NCI-H226 (cell line): ENCODE results near the gene SPRY1.
A peak's percentile ranks its signal among the peaks of the same experiment; 100 is the strongest.

ENCODE experiments used
- DNase-seq: peaks from one replicate; pipeline ENCODE4 v3.0.0-alpha.2; 2015

The SPRY1 gene, protein sequence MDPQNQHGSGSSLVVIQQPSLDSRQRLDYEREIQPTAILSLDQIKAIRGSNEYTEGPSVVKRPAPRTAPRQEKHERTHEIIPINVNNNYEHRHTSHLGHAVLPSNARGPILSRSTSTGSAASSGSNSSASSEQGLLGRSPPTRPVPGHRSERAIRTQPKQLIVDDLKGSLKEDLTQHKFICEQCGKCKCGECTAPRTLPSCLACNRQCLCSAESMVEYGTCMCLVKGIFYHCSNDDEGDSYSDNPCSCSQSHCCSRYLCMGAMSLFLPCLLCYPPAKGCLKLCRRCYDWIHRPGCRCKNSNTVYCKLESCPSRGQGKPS

DNA sequence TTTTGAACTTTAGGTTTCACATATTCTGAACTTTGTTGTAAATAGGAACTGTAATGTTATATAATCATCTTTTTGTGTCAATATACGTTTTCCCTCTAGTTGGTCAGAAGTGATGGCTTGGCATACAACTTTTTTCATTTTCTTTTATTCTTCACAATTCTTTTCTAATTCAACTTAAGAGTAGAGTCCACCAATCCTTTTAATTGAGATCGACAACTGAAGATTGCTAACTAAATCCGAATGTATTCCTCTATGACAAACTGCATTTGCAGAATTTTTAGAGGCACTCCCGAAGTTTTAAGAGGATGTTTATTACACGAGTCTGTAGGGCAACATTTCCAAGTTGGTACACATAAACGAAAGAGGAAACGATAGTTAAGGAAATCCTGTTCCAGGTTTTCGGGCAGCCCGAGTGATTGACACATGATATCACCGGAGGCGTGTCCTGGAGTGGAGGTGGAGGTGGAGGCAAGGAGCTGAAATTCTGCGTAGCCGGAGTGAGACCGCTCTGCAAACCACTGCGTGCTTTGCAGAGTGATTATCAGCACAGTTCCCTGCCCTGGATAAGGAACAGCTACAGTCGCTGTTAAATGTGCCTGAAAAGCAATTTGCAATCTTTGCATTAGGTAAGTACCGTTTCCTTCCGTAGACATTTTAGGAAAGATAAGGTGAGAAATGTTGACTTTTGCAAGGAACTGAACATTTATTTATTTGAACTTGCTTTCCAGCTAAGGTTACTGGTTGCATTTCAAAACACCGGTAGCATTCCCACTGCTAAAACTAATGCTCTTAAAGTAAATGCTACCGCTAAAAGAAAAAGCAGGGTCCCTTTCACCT lies at the start of gene SPRY1:
TSS of gene SPRY1 (plus strand) at position 489 of the 837 bp plus-strand sequence. CDS start 4,797 bp downstream, outside the sequence.
- peak; percentile 88 for DNase-seq

DNA sequence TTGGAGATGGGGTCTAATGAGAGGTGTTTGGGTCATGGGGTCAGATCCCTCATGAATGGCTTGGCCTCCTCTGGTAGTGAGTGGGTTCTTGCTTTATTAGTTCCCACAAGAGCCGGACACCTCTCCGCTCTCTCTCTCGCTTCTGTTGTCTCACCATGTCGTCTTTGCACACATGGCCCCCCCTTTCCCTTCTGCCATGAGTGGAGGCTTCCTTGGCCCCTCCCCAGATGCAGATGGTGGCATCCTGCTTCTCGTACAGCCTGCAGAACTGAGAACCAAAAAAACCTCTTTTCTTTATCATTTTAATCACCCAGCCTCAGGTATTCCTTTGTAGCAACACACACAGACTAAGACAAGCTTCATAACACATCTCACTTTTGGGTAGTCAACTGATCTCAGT lies 49.6 kb upstream of the SPRY1 start:
- no peak for DNase-seq

DNA sequence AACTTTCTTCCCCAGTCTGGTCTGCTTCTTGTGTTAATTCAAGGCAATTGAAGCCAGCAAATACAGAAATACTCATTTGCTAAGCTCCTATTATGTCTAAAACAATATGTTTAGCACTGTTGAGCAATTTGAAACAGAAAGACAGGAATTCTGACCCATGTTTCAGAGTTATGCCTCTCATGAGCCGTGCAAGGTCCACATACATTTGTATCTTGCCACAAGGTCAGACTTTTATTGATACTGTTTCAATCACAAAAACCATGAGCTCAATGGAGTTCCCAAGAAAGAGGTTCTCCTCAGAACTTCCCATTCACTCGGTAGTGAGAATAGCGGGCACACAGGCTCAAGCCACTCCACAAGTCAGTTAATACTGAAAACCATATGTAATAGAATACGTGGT lies 47.6 kb upstream of the SPRY1 start:
- DNase-seq, result no peak

DNA sequence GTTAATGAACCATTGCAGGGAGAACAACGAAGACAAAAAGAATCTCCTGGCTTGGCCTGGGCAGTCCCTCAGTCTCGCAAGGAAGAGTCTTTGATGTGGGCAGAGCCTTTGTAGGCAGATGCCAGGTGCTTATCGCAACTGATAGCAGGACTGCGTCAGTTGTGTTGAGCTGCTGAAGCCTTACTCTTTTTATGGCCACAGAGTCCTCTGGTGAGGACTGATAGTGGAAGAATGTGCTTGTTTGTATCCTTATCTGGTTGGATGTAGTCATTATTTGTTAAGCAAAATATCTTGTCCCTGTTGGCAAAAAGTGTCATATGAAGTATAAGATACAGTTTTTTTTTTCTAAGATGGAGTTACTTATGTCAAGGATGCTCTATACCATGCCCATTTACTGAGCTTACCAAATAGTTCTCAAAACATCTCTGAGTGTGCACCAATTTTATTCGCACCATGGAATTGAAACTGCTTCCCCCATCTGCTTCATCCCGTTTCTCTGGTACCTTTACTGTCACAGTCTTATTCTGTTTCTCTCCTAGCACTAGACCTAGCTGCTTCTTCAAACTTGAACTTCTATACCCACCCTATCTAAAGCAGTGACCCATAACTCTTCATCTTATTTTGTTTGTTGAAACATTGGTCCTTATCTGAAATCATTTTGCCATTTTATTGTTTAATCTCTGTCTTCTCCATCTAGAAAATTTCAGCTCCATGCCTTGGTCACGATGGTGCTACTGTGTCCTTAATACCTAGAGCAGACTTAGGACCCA lies 47.0 kb upstream of the SPRY1 start:
- DNase-seq, result peak; percentile 85

DNA sequence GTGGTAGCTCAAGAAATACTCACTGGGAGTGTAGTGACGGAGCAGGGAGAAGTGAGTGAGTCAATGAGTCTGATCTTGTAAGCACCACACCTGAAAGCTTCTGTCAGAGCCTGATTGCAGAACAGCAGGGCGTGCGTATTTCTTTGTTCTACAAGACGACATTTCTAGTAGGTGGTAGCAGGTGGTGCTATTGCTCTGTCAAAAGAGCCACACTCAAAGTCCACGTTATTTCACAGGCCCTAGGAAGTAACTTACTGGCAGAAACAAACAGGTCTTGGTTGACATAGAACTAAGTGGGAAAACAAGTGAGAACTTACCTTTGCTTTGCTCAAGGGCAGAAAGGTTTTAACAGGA lies 46.4 kb upstream of the SPRY1 start:
- no peak for DNase-seq

DNA sequence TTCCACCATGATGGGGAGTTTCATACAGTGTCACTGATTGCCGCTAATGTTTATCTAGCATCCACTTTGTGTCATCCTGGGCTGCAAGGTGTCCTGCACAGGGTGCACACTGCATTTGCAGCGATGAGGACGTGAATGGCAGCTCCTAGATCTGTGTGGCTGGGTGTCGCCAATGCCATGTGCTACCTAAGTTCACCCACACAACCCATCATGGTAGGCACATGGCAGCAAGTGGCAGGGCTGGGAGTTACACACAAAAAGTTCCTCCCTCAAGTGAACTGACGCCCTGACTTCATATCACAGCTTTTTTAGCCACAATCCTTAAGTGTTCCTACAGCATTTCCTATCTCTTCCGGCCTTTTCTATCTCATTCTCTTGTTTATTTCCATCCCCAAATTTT lies 45.9 kb upstream of the SPRY1 start:
- DNase-seq, result no peak

DNA sequence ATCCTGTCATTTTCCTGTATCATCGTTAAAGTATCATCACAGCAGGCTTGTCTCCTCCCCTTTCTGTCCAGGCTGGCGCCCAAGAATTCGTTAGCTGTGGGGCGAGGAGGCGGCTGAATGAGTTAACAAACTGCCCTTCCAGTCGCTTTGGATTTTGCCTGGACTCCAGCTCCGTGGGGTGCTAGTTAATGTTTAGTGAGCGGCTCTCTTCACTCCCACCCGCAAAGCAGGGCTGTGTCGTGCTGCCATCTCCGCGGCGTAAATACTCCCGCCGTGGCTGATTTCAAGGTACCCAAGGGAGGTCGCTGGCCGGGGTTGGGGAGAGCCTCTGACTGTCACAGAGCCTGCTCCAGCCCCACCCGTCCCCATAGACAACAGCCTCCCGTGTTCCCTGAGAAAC lies 44.9 kb upstream of the SPRY1 start:
- DNase-seq, result no peak

DNA sequence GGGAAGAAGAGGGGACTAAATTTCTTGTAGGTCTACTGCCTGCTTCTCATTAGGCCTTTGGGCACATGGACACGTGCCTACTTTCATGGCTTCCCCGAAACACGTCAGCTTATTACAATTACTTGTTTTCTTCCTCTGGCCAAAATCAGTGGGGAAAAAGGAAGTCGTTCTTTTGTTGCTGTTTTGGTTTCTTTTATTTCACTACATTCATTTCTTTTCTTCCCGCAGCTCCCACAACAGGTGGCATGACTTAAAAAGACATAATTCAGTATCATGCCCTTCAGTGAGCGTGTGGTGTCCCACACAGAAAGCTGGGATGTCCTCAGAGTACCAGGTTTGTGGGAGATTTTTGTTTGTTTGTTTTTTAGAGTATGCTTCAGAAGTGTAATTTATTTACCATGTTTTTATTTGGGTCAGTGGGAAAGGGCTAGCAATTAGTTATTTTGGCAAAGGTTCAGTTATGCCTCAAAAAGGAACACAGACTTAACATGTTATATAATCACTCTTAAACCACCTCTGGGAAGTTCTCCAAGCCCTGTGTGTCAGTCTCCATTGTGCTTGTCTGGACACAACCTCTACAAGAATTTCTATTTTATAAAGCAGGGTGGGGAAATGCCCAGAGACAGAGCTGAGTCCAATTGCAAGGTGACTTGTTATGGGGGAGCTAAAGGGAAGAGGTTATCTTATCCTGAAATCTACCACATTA lies 44.2 kb upstream of the SPRY1 start:
- peak; percentile 37 for DNase-seq

DNA sequence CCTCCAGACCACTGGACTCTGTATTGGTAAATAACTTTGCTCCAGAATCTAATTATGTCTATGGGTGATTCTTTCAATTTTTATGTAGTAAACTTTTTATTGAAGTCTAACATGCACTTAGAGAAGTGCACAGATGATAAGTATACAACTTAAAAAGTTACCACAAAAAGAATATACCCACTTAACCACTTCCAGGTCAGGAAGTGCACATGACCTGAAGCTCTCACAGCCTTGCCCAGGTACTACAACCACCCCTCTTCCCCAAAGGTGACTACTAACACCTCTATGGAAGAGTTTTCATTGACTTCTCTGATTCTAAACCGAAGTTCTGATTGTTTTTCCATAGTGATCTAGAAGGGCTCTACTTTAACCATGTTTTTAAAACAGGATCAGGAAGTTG lies 43.6 kb upstream of the SPRY1 start:
- DNase-seq, result no peak

DNA sequence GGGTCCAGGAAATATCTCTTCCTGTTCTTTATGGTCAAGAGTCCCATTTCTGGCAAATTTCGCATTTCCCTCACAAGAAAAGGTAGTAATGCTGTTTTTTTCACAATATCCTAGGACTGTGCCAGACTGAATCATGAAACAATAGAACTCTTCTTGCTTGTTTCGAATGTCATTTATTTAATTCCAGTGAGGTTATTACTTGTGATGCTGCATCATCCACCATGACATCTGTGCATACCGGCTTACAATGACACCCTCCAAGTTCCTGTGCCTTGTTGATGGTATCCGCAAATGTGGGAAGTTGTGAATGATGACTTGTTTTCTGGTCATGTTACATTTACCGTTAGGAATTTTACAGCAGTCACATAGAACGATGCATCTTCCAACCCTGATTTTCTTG lies 42.9 kb upstream of the SPRY1 start:
- DNase-seq, result no peak

DNA sequence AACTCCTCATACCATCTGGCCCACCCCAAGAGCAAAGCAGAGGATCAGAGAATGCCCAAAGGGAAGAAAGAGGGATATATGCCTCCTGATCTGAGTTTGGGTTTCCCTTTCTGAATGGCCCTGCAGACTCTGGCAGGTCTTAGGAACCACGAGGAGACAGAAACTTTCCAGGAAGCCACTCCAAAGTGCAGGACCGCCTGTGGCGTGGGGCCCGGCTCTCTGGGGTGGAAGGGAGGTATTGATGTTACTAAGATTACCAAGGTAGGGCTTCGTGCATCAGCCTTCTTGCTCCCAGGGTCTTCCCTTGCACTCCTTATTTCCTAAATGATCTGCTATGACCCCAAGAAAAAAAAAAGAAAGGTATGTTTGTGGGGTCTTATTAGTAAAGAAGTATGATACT lies 41.9 kb upstream of the SPRY1 start:
- DNase-seq, result no peak

DNA sequence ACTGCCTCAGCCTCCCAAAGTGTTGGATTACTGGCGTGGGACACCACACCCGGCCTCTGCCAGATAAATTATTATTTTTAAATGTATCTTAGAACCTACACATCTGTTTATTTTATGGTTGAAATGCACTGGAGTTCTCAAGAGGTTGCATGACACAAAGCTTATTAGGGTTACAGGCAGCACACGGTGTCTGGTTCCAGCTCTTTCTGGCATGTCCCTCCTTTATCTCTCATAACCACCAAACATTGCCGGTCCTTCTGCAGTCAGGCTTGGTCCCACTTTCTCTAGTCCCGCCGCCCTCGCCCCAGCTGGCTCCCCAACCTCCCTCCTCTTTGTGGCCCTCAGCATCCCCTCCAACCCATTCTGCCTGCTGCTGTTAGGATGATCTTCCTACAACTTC lies 39.7 kb upstream of the SPRY1 start:
- no peak for DNase-seq

DNA sequence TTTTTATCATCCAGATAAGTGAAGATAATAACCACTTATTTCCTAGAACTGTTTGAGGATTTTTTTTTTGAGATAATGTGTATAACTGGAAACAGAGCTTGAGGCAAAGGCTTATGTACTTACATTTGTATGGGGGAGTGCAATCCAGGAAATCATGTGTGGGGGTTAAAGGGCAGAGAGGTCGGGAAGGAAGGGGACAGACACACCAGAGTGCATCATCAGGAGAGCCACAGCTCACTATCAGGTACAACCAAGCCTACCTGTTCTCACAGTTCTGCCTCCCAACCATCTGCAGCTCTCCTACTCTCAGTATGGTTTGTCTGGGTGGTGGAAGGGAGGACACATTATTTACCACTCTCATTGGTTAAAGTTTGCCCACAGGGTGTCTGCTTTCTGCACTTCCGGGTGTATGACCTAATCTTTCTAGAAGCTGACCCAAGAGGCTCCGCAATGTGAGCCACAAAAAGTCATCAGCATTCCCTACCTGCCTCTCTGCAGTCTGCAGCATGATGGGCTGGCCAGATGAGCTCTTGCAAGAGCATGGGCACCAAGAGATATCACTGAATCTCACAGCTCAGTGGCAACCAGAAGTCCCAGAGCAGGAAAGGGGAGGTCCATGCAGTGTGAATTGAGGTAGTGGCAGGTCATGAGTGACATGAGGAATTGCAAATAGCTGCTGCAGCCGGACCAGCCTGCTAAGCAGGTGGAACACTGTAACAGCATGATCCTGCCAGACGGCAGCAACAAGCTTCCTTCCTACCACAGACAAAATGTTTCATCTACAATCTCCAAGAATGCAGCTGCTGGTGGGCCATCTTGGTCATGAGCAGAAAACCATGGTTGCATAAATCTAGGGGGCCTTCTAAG lies 36.9 kb upstream of the SPRY1 start:
- no peak for DNase-seq

DNA sequence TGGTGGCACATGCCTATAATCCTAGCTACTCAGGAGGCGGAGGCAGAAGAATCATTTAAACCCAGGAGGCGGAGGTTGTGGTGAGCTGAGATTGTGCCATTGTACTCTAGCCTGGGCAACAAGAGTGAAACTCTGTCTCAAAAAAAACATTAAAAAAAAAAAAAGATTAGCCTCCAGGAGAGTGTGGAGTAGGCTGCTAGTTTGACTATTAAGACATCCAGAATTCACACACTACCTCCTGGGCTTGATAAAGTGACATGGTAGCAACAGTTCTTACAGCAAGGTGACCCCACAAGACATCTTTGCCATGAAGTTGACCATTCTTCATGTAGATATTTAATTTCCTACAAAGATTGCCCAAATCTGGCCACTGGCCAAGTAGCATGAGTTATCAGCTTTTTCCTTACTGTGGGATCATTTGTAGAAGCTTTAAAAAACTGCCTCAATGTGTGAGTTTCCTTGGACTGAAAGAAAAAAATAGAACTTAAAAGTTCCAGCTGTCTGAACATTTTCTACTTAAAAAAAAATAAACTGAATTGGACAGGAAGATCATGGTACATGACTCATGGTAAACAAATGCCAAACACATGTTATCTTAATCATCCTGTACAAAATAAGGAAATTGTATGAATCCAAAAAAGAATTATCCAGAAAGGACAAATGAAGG lies 35.3 kb upstream of the SPRY1 start:
- peak; percentile 40 for DNase-seq

DNA sequence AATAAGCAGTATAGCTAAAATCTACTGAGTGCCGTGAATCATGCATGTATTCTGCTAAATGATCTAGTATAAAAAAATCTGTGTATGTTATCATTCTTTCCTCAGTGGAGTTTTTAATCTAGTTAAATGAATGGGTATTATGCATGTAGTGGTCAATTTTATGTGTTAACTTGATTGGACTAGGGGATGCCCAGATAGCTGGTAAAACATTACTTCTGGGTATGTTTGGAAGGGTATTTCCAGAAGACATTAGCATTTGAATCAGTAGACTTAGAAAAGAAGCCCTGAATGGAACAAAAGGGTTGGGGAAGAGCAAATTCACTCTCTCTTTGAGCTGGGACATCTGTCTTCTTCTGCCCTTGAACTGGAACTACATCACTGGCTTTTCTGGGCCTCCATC lies 34.5 kb upstream of the SPRY1 start:
- DNase-seq, result no peak

DNA sequence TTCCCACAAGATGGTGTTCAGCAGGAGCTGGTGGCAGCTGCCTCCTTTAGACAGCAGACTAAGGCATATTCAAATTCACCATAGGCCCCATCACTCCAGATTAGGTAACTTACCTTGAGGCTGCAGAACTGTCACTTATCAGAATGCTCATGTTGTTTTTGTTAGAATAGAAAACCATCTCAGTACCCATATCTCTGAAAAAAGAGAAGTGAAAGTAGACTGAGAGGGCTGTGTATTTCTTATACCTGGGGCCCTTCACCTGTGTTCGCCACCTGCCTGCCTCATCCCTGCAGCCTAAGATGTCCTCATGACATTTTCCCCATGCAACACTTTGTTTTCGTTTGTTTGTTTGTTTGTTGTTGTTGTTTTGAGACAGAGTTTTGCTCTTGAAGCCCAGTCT lies 32.9 kb upstream of the SPRY1 start:
- no peak for DNase-seq

DNA sequence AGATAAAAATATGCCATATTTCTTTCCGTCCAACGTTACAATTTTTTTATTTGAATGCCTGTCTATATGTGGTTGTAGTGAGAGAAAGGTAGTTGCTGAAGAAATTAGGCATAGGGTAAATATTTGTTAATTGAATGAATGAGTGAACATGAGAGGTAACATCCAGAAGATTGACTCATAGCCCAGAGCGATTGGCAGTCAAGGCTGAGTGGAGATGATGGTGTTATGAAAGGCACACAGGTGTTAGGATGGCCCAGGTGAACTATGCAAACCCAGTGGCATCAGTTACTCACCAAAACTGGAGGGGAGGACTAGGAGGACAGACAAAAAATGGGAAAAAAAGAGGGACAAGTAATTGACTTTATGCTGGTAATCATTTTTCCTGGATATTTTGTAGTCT lies 31.7 kb upstream of the SPRY1 start:
- DNase-seq, result no peak

DNA sequence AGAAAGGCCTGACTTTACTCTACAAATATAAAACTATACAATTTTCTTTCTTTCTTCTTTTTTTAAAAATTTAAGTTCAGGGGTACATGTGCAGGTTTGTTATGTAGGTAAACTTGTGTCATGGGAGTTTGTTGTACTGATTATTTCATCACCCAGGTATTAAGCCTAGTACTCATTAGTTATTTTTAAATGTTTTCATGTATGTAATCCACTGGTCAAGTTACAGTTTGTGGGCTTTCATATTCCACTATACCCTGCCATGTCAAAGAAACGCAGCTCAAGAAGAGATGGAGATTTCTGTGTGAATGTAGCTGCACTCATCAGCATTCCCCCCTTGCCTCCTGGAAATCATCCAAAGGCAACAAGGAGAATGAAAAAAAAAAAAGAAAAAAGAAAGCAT lies 31.2 kb upstream of the SPRY1 start:
- DNase-seq, result no peak

DNA sequence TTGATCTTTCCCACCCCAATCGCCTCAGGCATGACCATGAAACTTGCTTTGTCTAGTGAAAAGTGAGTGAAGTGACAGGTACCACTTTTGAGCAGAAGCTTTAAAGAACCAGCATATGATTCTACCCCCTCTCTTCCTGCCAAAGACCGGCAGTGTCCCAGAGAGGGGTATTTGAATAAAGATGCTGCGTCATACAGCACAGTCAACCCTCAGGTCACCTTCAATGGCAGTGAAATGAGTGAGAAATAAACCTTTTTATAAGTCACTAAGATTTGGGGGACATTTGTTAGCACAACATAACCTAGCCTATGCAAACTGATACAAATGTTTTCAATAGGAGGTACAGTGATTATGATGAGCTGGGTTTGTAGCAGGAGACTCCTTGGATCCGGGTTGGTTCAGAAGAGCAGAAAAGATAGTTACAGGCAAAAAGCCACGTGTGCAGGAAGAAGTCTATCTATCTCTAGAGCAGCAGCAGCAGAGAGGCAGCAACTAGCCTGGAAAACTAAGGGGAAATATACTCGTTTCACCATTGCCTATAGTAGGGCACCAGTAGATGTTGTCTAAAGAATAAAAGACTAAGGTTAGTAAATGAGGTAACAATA lies 30.3 kb upstream of the SPRY1 start:
- no peak for DNase-seq

DNA sequence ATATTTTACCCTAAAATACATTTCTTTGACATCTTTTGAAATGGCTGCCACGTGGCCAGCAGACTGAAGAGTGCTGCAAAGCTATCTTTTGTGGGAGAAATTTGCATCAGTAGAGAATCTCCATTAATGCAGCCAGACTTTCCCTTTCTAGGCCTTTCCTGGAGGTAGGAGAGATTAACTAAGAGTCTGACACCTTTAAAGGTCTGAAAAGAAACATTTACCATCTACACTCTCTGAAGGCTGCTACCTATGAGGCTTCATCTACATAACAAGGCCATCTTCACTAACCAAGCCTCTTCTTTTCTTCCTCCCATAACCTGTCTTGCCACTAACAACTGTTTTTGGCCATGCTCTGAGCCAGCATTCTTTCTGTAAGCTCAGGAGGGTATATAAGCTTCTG lies 17.8 kb upstream of the SPRY1 start:
- DNase-seq, result no peak

DNA sequence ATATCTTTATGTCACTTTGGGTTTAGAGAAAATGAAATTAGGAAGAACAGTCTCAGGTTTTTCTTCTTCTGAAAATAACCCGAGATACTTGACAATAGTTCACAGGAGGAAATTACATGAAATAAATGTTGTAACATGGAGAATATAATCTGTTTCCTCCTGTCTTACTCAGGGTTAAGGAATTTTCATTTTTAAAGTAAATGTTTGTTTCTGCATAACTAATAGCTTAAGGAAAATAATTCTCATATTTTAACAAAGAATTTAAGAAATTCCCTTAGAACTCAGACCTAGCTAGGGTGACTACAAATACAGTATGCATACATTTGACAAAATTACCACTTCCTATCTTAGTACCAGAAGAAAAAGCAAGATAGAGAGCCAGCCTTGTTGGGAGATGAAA lies 17.2 kb upstream of the SPRY1 start:
- no peak for DNase-seq
